Thoracic aorta (tissue), 2 donors: ENCODE results near the gene PLPPR1. TPM values are rescaled to one million over a fixed set of nuclear protein-coding genes. Genes with fewer than 3 reads are reported as not detected.

Experiments
- ATAC-seq: fragments of 150-250 bp; one replicate; pipeline ENCODE4 v1.8.0; 2017; ENCODE audit warnings: low read depth; ENCODE audit not compliant: insufficient number of reproducible peaks, low FRiP score
- DNase-seq: peaks from one replicate; pipeline ENCODE4 v3.0.0-alpha.2; 2020; ENCODE audit warnings: low spot score
- H3K27ac ChIP-seq, 2 donors: fragments of 200-600 bp; sonication (generic); 1 replicate in 1 of 2; 2 replicates in 1 of 2; pipeline ENCODE4 v1.5.1; 2016; ENCODE audit warnings: mild to moderate bottlenecking in 2 of 2, moderate library complexity in 2 of 2
- H3K27me3 ChIP-seq: fragments of 200-600 bp; sonication (generic); replicated peaks from 2 replicates; pipeline ENCODE4 v1.6.0; 2016; ENCODE audit warnings: mild to moderate bottlenecking; ENCODE audit not compliant: insufficient read depth
- H3K36me3 ChIP-seq: fragments of 200-600 bp; sonication (generic); one replicate; pipeline ENCODE4 v1.5.1; 2016
- H3K4me1 ChIP-seq, 2 donors: fragments of 200-600 bp; sonication (generic); 1 replicate in 1 of 2; 2 replicates in 1 of 2; pipeline versions ENCODE4 v1.5.1 to v1.6.0; 2016; ENCODE audit warnings: low read depth in 2 of 2, mild to moderate bottlenecking in 1 of 2; ENCODE audit not compliant: control insufficient read depth in 1 of 2
- H3K4me3 ChIP-seq: fragments of 200-600 bp; sonication (generic); 2 replicates; pipeline ENCODE4 v1.5.1; 2016; ENCODE audit warnings: mild to moderate bottlenecking
- H3K9me3 ChIP-seq: fragments of 200-600 bp; sonication (generic); 2 replicates; pipeline ENCODE4 v1.5.1; 2016
- total RNA-seq, 2 donors: library from RNA; depleted of rRNA; stranded (reverse); fragments of >200 nt; gene quantifications; one replicate each; pipeline versions ENCODE4 v1.1.0 to v1.2.3, GENCODE V29; 2016
- TF ChIP-seq, protein P1 (sequence below): fragments of 200-600 bp; sonication (generic); IDR thresholded peaks from one replicate; pipeline ENCODE4 v1.5.1; 2019; ENCODE audit warnings: antibody characterized with exemption

Gene PLPPR1
- total RNA-seq, 2 donors from 2014 or later = not detected

DNA sequence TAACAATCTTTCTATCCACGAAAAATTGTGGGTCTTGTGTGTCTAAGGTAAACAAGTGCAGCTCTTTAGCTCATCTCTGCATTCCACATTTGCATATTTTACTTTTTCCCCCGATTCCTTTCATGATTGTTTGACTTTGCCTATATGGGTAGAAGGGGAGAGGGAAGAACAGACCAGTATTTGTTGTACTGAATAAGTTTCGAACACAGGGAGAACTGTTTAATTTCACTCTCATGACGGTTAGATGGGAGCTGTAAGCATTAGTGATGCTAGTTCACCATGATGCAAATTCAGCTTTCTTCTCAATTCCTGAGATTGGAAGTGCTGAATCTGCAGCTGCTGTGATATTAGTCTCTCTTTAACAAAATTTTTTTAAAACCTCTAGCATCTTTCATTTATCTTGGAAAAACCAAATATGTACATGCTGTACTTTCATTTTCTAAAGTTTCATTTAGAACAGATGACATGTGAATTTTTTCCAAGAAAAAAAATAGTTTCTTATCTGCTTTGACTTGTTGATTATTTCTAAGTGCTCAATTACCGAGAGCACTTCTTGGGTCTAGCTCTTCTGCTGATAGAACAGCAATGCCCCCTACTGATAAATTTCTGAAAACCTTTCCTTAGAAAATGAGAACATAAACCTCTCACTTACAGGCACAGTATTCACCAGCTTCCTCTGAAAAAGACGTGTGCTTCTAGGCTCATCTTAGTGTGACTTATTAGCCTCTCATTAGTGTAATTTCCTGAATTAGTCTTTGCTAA lies 206.8 kb downstream of the PLPPR1 start:
- no peak overlapping the region for H3K4me3 ChIP-seq
- peaks cover 0 to 3% of the 10 kb centered on the region in 2 donors for H3K4me1 ChIP-seq
- H3K9me3 ChIP-seq = no peaks in the 10 kb centered on the region
- ATAC-seq (no peak), DNase-seq (no peak)
- H3K27me3 ChIP-seq = no peaks in the 10 kb centered on the region
- no peak overlapping the region for H3K27ac ChIP-seq
- H3K36me3 ChIP-seq = no peaks in the 10 kb centered on the region
- TF ChIP-seq, protein P1, sequence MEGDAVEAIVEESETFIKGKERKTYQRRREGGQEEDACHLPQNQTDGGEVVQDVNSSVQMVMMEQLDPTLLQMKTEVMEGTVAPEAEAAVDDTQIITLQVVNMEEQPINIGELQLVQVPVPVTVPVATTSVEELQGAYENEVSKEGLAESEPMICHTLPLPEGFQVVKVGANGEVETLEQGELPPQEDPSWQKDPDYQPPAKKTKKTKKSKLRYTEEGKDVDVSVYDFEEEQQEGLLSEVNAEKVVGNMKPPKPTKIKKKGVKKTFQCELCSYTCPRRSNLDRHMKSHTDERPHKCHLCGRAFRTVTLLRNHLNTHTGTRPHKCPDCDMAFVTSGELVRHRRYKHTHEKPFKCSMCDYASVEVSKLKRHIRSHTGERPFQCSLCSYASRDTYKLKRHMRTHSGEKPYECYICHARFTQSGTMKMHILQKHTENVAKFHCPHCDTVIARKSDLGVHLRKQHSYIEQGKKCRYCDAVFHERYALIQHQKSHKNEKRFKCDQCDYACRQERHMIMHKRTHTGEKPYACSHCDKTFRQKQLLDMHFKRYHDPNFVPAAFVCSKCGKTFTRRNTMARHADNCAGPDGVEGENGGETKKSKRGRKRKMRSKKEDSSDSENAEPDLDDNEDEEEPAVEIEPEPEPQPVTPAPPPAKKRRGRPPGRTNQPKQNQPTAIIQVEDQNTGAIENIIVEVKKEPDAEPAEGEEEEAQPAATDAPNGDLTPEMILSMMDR = no peak

DNA sequence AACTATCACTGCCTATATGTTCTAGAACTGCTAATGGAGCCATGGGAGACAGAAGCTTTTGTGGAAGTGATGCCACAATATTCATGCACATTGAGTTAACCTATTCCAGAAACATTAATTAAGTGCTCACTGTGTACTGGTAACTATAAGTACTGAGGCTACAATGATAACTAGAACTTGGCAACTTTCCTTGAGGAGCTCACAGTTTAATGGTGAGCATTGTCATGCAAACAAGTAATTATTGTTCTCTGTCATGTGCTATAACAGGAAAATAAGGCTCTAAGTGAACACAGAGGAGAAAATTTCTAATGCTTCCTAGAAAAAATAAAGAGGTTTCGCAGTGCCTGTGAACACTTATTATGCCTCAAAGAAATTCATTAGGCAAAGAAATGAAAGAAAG lies 214.1 kb downstream of the PLPPR1 start:
- Histone ChIP-seq H3K4me1 (no peaks in the 10 kb centered on the region), H3K27ac (no peak overlapping the region), H3K27me3 (no peaks in the 10 kb centered on the region), H3K9me3 (no peaks in the 10 kb centered on the region), H3K4me3 (no peak overlapping the region), H3K36me3 (no peaks in the 10 kb centered on the region)
- DNase-seq (no peak), ATAC-seq (no peak)
- TF ChIP-seq, protein P1 = no peak

DNA sequence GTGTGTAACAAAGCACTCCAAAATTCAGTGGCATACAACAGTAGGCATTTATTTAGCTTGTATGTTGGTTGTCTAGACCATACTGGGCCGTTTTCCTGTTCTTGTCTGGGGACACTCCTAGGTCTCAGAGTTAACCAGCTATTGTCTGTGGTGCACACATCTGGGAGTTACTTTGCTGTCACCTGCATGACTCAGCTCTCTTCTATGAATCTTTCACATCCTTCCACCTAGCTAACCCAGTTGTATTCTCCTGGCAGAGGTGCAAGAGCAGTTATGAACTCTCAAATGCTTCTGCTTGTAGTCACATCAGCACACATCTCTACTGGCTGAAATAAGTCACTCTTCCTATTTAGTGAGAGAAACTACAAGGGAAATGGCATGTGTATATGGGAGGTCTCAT lies 218.2 kb downstream of the PLPPR1 start:
- Histone ChIP-seq H3K36me3 (no peaks in the 10 kb centered on the region), H3K27me3 (no peaks in the 10 kb centered on the region), H3K9me3 (no peaks in the 10 kb centered on the region), H3K4me1 (no peaks in the 10 kb centered on the region), H3K27ac (no peak overlapping the region), H3K4me3 (no peak overlapping the region)
- no peak for DNase-seq
- TF ChIP-seq, protein P1 = no peak
- no peak for ATAC-seq

DNA sequence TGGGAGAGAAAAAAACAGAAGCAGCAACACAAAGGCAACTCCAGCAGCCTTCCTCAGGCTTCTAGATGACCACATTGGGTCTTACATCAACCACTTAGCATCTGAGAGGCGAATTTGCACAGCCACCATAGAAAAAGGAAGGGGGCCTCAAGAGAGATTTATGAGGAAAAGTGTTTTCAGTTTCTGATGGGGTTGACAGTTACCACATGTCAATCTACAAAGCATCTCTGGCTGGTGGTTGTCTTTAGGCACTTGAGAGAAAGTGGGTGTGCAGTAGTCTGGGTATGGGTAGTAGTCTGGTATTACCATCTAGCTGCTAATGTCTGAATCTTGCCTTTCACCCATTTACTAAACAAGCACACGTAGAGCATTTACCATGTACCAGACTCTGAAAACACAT lies 218.8 kb downstream of the PLPPR1 start:
- no peak for ATAC-seq
- Histone ChIP-seq H3K27me3 (no peaks in the 10 kb centered on the region), H3K4me1 (no peaks in the 10 kb centered on the region), H3K9me3 (no peaks in the 10 kb centered on the region), H3K36me3 (no peaks in the 10 kb centered on the region), H3K4me3 (no peak overlapping the region), H3K27ac (no peak overlapping the region)
- TF ChIP-seq, protein P1 = no peak
- DNase-seq = no peak

DNA sequence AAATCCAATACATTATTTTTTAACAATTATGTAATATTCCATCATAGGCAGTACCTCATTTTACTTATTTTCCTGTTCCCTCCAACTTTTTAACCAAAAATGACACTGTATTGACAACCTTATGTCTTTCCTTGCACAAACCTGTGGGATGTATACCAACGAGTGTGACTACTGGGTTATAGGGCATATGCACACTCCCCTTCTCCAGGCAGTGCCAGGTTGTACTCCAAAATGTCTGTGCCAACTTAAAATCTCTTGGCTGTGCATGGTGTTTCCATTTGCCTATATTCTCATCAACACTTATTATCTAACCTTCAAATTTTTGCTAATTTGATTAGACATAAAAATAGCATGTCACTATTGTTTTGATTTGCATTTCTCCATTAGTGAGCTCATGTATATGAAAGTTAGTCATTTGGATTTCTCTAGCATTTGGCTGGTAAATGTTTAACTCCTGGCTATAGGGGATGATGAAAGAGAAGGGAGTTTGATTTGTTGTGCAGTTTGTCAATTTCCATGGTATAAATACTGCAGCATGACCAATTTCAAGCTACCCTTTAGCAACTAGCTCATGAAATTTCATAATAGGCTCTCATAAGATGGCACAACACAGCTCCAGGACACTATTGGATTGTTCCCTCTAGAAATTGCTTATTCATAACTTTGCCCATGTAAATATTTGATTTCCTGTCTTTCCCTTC lies 226.4 kb downstream of the PLPPR1 start:
- Histone ChIP-seq H3K36me3 (no peaks in the 10 kb centered on the region), H3K27me3 (no peaks in the 10 kb centered on the region), H3K4me1 (no peaks in the 10 kb centered on the region), H3K27ac (no peak overlapping the region), H3K9me3 (no peaks in the 10 kb centered on the region), H3K4me3 (no peak overlapping the region)
- DNase-seq = no peak
- TF ChIP-seq, protein P1 = no peak
- ATAC-seq = no peak
